Measurements from ENCODE around the gene BPIFB2. TPM values are rescaled to one million over a fixed set of nuclear protein-coding genes. Genes with fewer than 3 reads are reported as not detected.

The BPIFB2 gene
- polyA plus RNA-seq, 1 of the 3 experiments (the other 2 are of a cell fraction): not detected

DNA sequence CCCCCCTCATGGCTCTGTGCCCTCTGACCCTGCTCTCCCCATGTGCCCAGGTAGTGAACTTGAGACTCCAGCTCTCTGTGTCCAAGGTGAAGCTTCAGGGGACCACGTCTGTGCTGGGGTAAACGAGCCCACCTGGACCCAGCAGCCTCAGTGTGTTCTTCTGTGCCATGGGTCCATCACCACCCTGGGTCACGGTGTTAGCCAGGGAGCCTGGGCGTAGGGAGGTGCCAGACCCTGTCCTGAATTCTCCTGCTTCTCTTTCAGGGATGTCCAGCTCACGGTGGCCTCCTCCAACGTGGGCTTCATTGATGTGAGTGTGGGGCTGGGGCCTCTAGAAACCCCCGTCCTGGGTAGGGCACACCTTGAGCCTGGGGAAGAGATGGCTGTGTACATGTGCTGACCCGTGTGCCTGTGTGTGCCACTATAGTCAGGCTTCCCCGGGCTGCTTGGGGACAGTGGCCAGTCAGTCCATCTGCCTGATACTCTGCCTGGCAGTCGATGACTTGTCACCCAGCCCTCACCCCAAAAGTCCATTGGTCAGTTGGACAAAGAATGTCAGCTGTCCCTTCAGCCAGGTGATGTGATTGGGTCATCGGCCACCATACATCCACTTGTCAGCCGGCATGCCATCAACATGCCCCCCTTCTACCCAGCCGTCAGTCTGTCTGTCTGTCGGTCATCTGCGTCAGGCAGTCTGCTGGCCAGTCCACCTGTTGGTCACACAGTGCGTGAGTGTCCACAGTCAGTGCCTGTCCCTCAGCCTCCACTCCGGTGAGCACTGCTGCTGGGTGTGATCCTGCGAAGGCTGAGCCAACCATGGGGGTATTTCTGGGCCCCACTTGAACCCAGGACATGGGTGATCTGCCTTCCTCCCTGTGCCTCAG lies 13.0 kb downstream of the BPIFB2 start:
- Histone ChIP-seq H3K79me2 (ENCODE audit: insufficient read depth) (no peaks in the 10 kb centered on the region), H3F3A (replicated peaks; ENCODE audit: insufficient read depth) (no peaks in the 10 kb centered on the region), H3K4me2 (no peak overlapping the region), H2AFZ (ENCODE audit: low read depth) (no peak overlapping the region), H3K36me3 (replicated peaks in 1 of 2; ENCODE audit: control insufficient read depth in 1 of 2, insufficient read depth in 2 of 2, low read length in 1 of 2) (no peaks in the 10 kb centered on the region), H3K9me3 (no peaks in the 10 kb centered on the region), H3K9me2 (no peaks in the 10 kb centered on the region), H4K20me1 (ENCODE audit: insufficient read depth) (no peaks in the 10 kb centered on the region), H3K27me3 (ENCODE audit: insufficient read depth) (peaks cover 30% of the 10 kb centered on the region), H3K27ac (ENCODE audit: low read depth in 2 of 2, low read length in 1 of 2) (no peak overlapping the region), H3K9ac (no peak overlapping the region), H3K4me1 (ENCODE audit: control insufficient read depth in 1 of 2, insufficient read depth in 2 of 2, low read depth in 1 of 2, low read length in 1 of 2) (no peaks in the 10 kb centered on the region), H3K4me3 (ENCODE audit: low read depth in 2 of 2, low read length in 1 of 2) (no peak overlapping the region)
- ChIA-PET CTCF (no interaction called here), POLR2A (no interaction called here)
- DNase-seq: no peak
- no peak for TF ChIP-seq RFX5 (IDR thresholded peaks at IDR 0.05; ENCODE audit: low read length)
- no peak for TF ChIP-seq CHD2 (IDR thresholded peaks at IDR 0.05; ENCODE audit: low read length, partially characterized antibody)
- TF ChIP-seq, protein P1, sequence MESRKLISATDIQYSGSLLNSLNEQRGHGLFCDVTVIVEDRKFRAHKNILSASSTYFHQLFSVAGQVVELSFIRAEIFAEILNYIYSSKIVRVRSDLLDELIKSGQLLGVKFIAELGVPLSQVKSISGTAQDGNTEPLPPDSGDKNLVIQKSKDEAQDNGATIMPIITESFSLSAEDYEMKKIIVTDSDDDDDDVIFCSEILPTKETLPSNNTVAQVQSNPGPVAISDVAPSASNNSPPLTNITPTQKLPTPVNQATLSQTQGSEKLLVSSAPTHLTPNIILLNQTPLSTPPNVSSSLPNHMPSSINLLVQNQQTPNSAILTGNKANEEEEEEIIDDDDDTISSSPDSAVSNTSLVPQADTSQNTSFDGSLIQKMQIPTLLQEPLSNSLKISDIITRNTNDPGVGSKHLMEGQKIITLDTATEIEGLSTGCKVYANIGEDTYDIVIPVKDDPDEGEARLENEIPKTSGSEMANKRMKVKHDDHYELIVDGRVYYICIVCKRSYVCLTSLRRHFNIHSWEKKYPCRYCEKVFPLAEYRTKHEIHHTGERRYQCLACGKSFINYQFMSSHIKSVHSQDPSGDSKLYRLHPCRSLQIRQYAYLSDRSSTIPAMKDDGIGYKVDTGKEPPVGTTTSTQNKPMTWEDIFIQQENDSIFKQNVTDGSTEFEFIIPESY (IDR thresholded peaks at IDR 0.05; ENCODE audit: borderline replicate concordance, low read depth): no peak
- no peak for TF ChIP-seq RXRA (IDR thresholded peaks at IDR 0.05; ENCODE audit: borderline replicate concordance, low read depth)
- no peak for TF ChIP-seq RCOR1 (IDR thresholded peaks at IDR 0.05; ENCODE audit: low read length)
- TF ChIP-seq FOXJ3 (CRISPR knock-in tag; IDR thresholded peaks at IDR 0.05): no peak
- TF ChIP-seq, protein P2, sequence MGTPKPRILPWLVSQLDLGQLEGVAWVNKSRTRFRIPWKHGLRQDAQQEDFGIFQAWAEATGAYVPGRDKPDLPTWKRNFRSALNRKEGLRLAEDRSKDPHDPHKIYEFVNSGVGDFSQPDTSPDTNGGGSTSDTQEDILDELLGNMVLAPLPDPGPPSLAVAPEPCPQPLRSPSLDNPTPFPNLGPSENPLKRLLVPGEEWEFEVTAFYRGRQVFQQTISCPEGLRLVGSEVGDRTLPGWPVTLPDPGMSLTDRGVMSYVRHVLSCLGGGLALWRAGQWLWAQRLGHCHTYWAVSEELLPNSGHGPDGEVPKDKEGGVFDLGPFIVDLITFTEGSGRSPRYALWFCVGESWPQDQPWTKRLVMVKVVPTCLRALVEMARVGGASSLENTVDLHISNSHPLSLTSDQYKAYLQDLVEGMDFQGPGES (IDR thresholded peaks at IDR 0.05; ENCODE audit: low read depth, low read length): no peak
- TF ChIP-seq, protein P3, sequence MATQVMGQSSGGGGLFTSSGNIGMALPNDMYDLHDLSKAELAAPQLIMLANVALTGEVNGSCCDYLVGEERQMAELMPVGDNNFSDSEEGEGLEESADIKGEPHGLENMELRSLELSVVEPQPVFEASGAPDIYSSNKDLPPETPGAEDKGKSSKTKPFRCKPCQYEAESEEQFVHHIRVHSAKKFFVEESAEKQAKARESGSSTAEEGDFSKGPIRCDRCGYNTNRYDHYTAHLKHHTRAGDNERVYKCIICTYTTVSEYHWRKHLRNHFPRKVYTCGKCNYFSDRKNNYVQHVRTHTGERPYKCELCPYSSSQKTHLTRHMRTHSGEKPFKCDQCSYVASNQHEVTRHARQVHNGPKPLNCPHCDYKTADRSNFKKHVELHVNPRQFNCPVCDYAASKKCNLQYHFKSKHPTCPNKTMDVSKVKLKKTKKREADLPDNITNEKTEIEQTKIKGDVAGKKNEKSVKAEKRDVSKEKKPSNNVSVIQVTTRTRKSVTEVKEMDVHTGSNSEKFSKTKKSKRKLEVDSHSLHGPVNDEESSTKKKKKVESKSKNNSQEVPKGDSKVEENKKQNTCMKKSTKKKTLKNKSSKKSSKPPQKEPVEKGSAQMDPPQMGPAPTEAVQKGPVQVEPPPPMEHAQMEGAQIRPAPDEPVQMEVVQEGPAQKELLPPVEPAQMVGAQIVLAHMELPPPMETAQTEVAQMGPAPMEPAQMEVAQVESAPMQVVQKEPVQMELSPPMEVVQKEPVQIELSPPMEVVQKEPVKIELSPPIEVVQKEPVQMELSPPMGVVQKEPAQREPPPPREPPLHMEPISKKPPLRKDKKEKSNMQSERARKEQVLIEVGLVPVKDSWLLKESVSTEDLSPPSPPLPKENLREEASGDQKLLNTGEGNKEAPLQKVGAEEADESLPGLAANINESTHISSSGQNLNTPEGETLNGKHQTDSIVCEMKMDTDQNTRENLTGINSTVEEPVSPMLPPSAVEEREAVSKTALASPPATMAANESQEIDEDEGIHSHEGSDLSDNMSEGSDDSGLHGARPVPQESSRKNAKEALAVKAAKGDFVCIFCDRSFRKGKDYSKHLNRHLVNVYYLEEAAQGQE (IDR thresholded peaks at IDR 0.05; ENCODE audit: low read depth, low read length): no peak
- TF ChIP-seq EP300 (IDR thresholded peaks at IDR 0.05; ENCODE audit: borderline replicate concordance in 1 of 2, low read depth in 1 of 2, low read length in 1 of 2): no peak
- TF ChIP-seq EZH2phosphoT487 (IDR thresholded peaks at IDR 0.05; ENCODE audit: borderline replicate concordance, low read depth): no peak
- TF ChIP-seq JUND (IDR thresholded peaks at IDR 0.05): no peak
- TF ChIP-seq GABPA (IDR thresholded peaks at IDR 0.05; ENCODE audit: low read depth): no peak
- TF ChIP-seq FOXM1 (IDR thresholded peaks at IDR 0.05; ENCODE audit: low read depth): no peak
- no peak for TF ChIP-seq NFIC (IDR thresholded peaks at IDR 0.05; ENCODE audit: borderline replicate concordance)
- TF ChIP-seq SIN3A (IDR thresholded peaks at IDR 0.05; ENCODE audit: borderline replicate concordance, low read depth, low read length): no peak
- no peak for TF ChIP-seq ELF1 (IDR thresholded peaks at IDR 0.05)
- TF ChIP-seq, protein P4, sequence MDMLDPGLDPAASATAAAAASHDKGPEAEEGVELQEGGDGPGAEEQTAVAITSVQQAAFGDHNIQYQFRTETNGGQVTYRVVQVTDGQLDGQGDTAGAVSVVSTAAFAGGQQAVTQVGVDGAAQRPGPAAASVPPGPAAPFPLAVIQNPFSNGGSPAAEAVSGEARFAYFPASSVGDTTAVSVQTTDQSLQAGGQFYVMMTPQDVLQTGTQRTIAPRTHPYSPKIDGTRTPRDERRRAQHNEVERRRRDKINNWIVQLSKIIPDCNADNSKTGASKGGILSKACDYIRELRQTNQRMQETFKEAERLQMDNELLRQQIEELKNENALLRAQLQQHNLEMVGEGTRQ (IDR thresholded peaks at IDR 0.05; ENCODE audit: borderline replicate concordance, low read depth, low read length): no peak
- no peak for TF ChIP-seq TEAD4 (IDR thresholded peaks at IDR 0.05; ENCODE audit: borderline replicate concordance, insufficient read depth)
- TF ChIP-seq, protein P5, sequence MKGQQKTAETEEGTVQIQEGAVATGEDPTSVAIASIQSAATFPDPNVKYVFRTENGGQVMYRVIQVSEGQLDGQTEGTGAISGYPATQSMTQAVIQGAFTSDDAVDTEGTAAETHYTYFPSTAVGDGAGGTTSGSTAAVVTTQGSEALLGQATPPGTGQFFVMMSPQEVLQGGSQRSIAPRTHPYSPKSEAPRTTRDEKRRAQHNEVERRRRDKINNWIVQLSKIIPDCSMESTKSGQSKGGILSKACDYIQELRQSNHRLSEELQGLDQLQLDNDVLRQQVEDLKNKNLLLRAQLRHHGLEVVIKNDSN (IDR thresholded peaks at IDR 0.05; ENCODE audit: borderline replicate concordance, low read depth): no peak
- TF ChIP-seq YY1 (IDR thresholded peaks at IDR 0.05; ENCODE audit: low read depth): no peak
- WGBS (ENCODE audit: low lambda C conversion rate): 23% methylated on average over 10 of the region's 18 CpGs

All from SK-N-SH (cell line).